RWPE2 (cell line): Measurements from ENCODE around the gene TMEM131.

ENCODE experiments used
- ATAC-seq: fragments of 200-7000 bp; cut with Tn5 transposase; 3 replicates; pipeline ENCODE4 v1.9.1; 2021; ENCODE audit warnings: low read depth
- DNase-seq: peaks from one replicate; pipeline ENCODE4 v3.0.0-alpha.2; 2020; ENCODE audit warnings: low spot score
- H3K27ac ChIP-seq: fragments of 450-650 bp; 2 replicates; pipeline ENCODE4 v1.5.1; 2017; ENCODE audit warnings: mild to moderate bottlenecking; ENCODE audit not compliant: poor library complexity, severe bottlenecking
- H3K27me3 ChIP-seq: fragments of 250-450 bp; sonication (Bioruptor Pico); 2 replicates; pipeline ENCODE4 v1.5.1; 2021; ENCODE audit warnings: mild to moderate bottlenecking, moderate library complexity; ENCODE audit not compliant: insufficient read depth, poor library complexity, severe bottlenecking
- H3K36me3 ChIP-seq: fragments of 250-450 bp; sonication (Bioruptor Pico); 2 replicates; pipeline ENCODE4 v1.5.1; 2020; ENCODE audit warnings: low read depth, mild to moderate bottlenecking, moderate library complexity
- H3K4me1 ChIP-seq: fragments of 250-450 bp; sonication (Bioruptor Pico); 2 replicates; pipeline ENCODE4 v1.5.1; 2021; ENCODE audit warnings: mild to moderate bottlenecking, moderate library complexity; ENCODE audit not compliant: insufficient read depth, poor library complexity, severe bottlenecking
- H3K4me3 ChIP-seq: fragments of 250-450 bp; sonication (Bioruptor Pico); 2 replicates; pipeline ENCODE4 v1.5.1; 2021; ENCODE audit warnings: mild to moderate bottlenecking, moderate library complexity; ENCODE audit not compliant: severe bottlenecking
- H3K9me3 ChIP-seq: fragments of 250-450 bp; sonication (Bioruptor Pico); 2 replicates; pipeline ENCODE4 v1.5.1; 2021; ENCODE audit warnings: mild to moderate bottlenecking, moderate library complexity; ENCODE audit not compliant: severe bottlenecking
- TF ChIP-seq, protein P1 (sequence below): fragments of 450-650 bp; IDR thresholded peaks from one replicate; pipeline ENCODE4 v1.5.1; 2017; ENCODE audit warnings: mild to moderate bottlenecking, moderate library complexity; ENCODE audit not compliant: poor library complexity, severe bottlenecking

The TMEM131 gene

DNA sequence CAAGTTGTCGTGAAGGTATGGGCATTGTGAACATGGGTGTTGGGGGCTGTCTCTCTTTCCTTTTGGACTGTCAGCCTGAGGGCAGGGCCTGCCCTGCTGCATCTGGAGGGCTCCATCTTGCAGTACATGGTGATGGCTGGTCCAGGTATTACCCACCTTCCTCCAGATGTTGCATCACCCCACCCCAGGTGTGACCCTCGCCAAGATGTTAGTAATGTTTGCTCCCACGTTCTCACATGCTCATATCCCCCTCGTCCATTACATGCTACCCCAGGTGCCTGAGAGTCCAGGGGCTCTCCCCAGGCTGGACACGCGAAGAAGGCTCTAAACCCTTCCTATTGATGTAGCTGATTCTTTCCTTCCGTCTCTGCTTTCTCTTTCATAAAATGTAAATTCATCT is 268.5 kb downstream of the TMEM131 start:
- Histone ChIP-seq H3K9me3 (peaks cover 6% of the 10 kb centered on the region), H3K4me1 (peaks cover 4% of the 10 kb centered on the region), H3K27me3 (peaks cover 11% of the 10 kb centered on the region), H3K27ac (no peak overlapping the region), H3K36me3 (no peaks in the 10 kb centered on the region), H3K4me3 (no peak overlapping the region)
- ATAC-seq (no peak), DNase-seq (peak; percentile 10)
- TF ChIP-seq, protein P1, sequence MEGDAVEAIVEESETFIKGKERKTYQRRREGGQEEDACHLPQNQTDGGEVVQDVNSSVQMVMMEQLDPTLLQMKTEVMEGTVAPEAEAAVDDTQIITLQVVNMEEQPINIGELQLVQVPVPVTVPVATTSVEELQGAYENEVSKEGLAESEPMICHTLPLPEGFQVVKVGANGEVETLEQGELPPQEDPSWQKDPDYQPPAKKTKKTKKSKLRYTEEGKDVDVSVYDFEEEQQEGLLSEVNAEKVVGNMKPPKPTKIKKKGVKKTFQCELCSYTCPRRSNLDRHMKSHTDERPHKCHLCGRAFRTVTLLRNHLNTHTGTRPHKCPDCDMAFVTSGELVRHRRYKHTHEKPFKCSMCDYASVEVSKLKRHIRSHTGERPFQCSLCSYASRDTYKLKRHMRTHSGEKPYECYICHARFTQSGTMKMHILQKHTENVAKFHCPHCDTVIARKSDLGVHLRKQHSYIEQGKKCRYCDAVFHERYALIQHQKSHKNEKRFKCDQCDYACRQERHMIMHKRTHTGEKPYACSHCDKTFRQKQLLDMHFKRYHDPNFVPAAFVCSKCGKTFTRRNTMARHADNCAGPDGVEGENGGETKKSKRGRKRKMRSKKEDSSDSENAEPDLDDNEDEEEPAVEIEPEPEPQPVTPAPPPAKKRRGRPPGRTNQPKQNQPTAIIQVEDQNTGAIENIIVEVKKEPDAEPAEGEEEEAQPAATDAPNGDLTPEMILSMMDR = no peak

DNA sequence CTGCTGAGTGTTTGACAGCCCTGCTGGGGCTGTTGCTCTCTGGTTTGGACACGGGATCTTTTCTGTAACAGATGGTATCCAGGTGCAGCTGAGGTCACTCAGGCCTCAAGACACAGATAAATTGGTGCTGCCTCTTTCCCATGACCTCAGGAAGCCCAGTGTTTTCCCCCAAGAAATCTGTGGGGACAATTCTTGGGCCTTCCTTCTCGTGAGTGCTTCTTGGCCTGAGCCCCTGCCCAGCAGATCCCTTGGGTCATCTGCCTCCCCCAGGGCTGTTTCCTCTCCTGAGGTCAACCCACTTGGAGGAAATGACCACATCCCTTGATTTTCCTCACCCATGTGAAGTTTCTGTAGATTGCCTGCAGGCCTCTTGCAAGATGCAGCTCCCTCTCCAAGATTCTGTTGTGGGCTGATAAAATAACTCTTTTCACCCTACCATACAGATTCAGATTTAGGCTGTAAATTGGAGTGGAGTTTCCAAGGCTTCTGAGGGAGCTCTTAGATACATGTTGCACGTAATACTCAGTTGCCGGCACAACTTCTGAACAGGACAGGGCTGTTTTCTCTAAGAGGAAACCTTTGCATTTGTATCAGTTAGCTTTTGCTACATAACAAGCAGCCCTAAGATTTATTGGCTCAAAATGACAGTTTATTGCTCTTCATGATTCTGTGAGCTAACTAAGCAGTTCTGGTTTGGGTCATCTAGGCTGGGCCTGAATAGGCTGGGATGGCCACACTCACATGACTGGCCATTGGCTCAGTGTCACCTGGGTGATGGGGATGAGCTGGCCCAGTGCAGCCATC is 269.3 kb downstream of the TMEM131 start:
- Histone ChIP-seq H3K27ac (no peak overlapping the region), H3K9me3 (peaks cover 6% of the 10 kb centered on the region), H3K4me3 (no peak overlapping the region), H3K27me3 (peaks cover 11% of the 10 kb centered on the region), H3K36me3 (no peaks in the 10 kb centered on the region), H3K4me1 (peaks cover 4% of the 10 kb centered on the region)
- peak; percentile 17 for DNase-seq
- TF ChIP-seq, protein P1 = no peak
- ATAC-seq = no peak

DNA sequence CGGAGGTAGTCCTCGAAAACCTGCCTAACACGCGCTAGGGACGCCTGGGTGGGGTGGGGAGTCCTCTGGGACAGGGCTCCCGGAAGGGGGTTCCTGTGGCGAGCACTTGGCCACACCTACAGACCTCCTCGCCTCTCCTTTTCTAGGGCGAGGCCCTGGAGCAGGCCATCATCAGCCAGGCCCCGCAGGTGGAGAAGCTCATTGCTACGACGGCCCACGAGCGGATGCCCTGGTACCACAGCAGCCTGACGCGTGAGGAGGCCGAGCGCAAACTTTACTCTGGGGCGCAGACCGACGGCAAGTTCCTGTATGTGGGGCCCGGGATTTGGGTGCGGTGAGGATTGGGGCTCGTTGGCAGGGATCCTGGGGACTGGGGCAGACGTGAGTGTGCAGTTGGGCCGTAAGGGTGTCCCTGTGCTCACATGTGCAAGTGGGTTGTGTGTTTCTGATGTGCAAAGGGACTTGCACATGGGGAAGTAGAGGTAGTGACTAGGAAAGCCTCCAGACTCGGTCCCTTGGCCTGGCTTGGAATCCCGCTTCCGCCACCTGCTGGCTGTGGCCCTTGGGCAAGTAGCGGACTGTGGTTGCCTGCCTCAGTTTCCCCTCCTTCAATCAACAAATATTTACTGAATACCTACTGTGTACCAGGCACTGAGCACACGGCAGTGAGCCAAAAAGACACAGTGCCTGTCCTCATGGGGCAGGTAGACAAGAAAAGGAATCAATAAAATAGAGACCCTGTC is 270.6 kb downstream of the TMEM131 start:
- ATAC-seq = no peak
- Histone ChIP-seq H3K9me3 (peaks cover 4% of the 10 kb centered on the region), H3K4me3 (no peak overlapping the region), H3K4me1 (peaks cover 4% of the 10 kb centered on the region), H3K27ac (no peak overlapping the region), H3K36me3 (no peaks in the 10 kb centered on the region), H3K27me3 (peaks cover 11% of the 10 kb centered on the region)
- TF ChIP-seq, protein P1 = no peak
- DNase-seq = peak; percentile 41

DNA sequence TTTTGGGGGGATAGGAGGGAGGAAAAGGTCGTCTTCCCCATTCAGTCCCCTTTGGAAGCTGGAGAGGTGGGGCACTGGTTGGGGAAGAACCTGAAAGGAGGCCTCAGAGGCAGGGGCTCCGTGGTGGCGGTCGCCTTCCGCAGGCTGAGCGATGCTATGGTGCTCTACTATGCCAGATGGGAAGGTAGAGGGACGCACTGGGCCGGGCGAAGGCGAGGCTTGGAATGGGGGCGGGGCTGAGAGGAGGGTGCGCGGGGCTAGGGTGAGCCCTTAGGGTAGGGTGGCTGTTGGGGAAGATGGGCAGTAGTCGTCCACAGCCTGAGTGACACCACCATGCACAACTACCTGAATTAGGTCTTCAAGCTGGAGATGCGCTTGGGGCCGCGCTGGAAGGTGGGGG is 271.2 kb downstream of the TMEM131 start:
- ATAC-seq (no peak), DNase-seq (peak; percentile 34)
- Histone ChIP-seq H3K9me3 (no peaks in the 10 kb centered on the region), H3K27me3 (peaks cover 11% of the 10 kb centered on the region), H3K4me3 (no peak overlapping the region), H3K4me1 (peaks cover 4% of the 10 kb centered on the region), H3K27ac (no peak overlapping the region), H3K36me3 (no peaks in the 10 kb centered on the region)
- TF ChIP-seq, protein P1 = no peak

DNA sequence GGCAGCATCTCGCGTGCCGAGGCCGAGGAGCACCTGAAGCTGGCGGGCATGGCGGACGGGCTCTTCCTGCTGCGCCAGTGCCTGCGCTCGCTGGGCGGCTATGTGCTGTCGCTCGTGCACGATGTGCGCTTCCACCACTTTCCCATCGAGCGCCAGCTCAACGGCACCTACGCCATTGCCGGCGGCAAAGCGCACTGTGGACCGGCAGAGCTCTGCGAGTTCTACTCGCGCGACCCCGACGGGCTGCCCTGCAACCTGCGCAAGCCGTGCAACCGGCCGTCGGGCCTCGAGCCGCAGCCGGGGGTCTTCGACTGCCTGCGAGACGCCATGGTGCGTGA is 271.7 kb downstream of the TMEM131 start:
- ATAC-seq = no peak

More for the DNA sequence above, 271.7 kb downstream of the TMEM131 start:
- Histone ChIP-seq H3K27ac (no peak overlapping the region), H3K36me3 (no peaks in the 10 kb centered on the region), H3K27me3 (peaks cover 11% of the 10 kb centered on the region), H3K9me3 (no peaks in the 10 kb centered on the region), H3K4me1 (peaks cover 4% of the 10 kb centered on the region), H3K4me3 (no peak overlapping the region)
- DNase-seq = no peak
- TF ChIP-seq, protein P1 = no peak
